Vagina (tissue), 2 donors: ENCODE results near the gene WDSUB1. TPM values are rescaled to one million over a fixed set of nuclear protein-coding genes. Genes with fewer than 3 reads are reported as not detected.

Source experiments
- DNase-seq, 2 donors: peaks; one replicate each; pipeline ENCODE4 v3.0.0-alpha.2; 2017; ENCODE audit errors: extremely low spot score in 2 of 2
- H3K27ac ChIP-seq: fragments of 200-600 bp; sonication (generic); one replicate; pipeline ENCODE4 v1.5.1; 2019
- H3K27me3 ChIP-seq: fragments of 200-600 bp; sonication (generic); one replicate; pipeline ENCODE4 v1.5.1; 2019
- H3K36me3 ChIP-seq, 2 donors: fragments of 200-600 bp; sonication (generic); one replicate each; pipeline ENCODE4 v1.5.1; 2017 to 2019
- H3K4me1 ChIP-seq: fragments of 200-600 bp; sonication (generic); one replicate; pipeline ENCODE4 v1.5.1; 2019
- H3K4me3 ChIP-seq, 2 donors: fragments of 200-600 bp; sonication (generic); 1 replicate in 1 of 2; 2 replicates in 1 of 2; pipeline ENCODE4 v1.5.1; 2016 to 2019
- H3K9me3 ChIP-seq: fragments of 200-600 bp; sonication (generic); one replicate; pipeline ENCODE4 v1.5.1; 2019
- CTCF ChIP-seq, 3 experiments: fragments of 450-650 bp in 2 of 3; fragments of 200-600 bp in 1 of 3; sonication (generic) in 1 of 3; IDR thresholded peaks; one replicate each; pipeline ENCODE4 v1.5.1; 2017 to 2019; ENCODE audit warnings: antibody characterized with exemption in 3 of 3, mild to moderate bottlenecking in 2 of 3, moderate library complexity in 2 of 3
- POLR2A ChIP-seq, 2 donors: fragments of 450-650 bp; IDR thresholded peaks; one replicate each; pipeline ENCODE4 v1.6.1; 2017; ENCODE audit warnings: antibody characterized with exemption in 2 of 2, mild to moderate bottlenecking in 2 of 2, moderate library complexity in 2 of 2
- POLR2AphosphoS5 ChIP-seq, 2 donors: sonication (generic); formaldehyde crosslinking; IDR thresholded peaks; one replicate each; pipeline ENCODE4 v1.9.0; 2017; ENCODE audit warnings: antibody characterized with exemption in 2 of 2, mild to moderate bottlenecking in 2 of 2, low read depth in 1 of 2; ENCODE audit not compliant: insufficient read depth in 1 of 2
- intact Hi-C: fragments of 100-400 bp; cut with DNase I; formaldehyde crosslinking; loops from one replicate; pipeline ENCODE4 v1.15.1; 2023
- total RNA-seq: library from RNA; depleted of rRNA; stranded (reverse); fragments of >200 nt; gene quantifications from one replicate; pipeline ENCODE4 v1.2.3, GENCODE V29; 2016

WDSUB1 gene
- total RNA-seq, 1 donor from 2014 or later = 2.2 TPM

GRCh38 chr2:159256159-159256558 is 30.3 kb downstream of the WDSUB1 start:
- no peaks in the 10 kb centered on the region for H3K27me3 ChIP-seq
- no peak for DNase-seq
- H3K4me3 ChIP-seq = no peak overlapping the region
- peaks cover under 1% of the 10 kb centered on the region for H3K4me1 ChIP-seq
- intact Hi-C loops = no loop called here
- H3K36me3 ChIP-seq = peaks cover 0 to 29% of the 10 kb centered on the region in 2 donors
- H3K9me3 ChIP-seq = no peaks in the 10 kb centered on the region
- TF ChIP-seq POLR2AphosphoS5 (IDR thresholded peaks at IDR 0.05; ENCODE audit: insufficient read depth in 1 of 2, low read depth in 1 of 2) = no peak
- TF ChIP-seq CTCF (IDR thresholded peaks at IDR 0.05) = no peak
- TF ChIP-seq POLR2A (IDR thresholded peaks at IDR 0.05) = no peak
- H3K27ac ChIP-seq = no peak overlapping the region

- H3K36me3 ChIP-seq = peaks cover 0 to 25% of the 10 kb centered on the region in 2 donors
- H3K4me1 ChIP-seq = peaks cover 18% of the 10 kb centered on the region
- no peak overlapping the region for H3K27ac ChIP-seq
- intact Hi-C loops = no loop called here
- H3K27me3 ChIP-seq = no peaks in the 10 kb centered on the region
- no peaks in the 10 kb centered on the region for H3K9me3 ChIP-seq
- TF ChIP-seq POLR2AphosphoS5 (IDR thresholded peaks at IDR 0.05; ENCODE audit: insufficient read depth in 1 of 2, low read depth in 1 of 2) (no peak), POLR2A (IDR thresholded peaks at IDR 0.05) (no peak), CTCF (IDR thresholded peaks at IDR 0.05) (no peak)
- H3K4me3 ChIP-seq = no peak overlapping the region
- DNase-seq = no peak
Observed at GRCh38 chr2:159252905-159253304, 33.6 kb downstream of the WDSUB1 start.

DNA sequence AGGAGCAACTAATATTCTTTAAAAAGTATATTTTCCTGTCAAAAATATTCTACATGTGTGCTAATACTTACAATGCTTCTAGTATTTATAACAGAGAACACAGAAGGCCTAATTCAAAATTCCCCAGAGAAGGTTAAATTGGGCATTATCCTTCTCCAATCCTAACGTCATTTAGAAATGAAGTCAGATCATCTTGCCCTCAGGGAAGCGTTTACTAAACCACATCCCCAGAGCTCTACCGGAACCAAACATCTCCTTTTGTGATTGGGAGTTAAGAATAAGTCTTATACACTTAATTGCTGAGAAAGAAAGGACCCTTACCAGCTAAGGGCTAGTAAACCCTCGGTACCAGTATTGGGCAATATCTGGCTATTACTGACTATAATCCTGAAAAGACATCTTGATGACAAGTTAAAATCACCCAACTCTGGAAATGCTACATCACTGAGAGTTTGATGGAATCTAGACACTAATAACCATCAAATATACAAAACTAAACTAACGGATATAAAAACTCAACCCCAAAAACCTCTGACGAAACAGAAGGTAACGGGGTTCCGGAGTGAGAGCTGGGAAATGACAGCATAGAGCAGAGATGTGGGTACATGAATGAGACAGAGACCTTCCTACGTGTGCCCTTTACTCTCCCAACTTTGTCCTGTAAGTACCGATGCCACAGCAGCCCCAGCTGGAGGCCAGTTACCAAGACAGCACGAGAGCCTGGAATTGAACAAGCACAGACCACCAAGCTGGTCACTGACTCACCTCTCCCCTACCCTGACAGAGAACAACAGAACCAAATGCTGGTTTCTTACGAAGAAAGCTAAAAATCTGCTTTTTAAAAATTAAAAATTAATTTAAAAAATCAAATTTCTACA is 35.0 kb downstream of the WDSUB1 start:
- Histone ChIP-seq H3K4me3 (no peak overlapping the region), H3K27ac (peak overlapping the region; percentile 16), H3K36me3 (peaks cover 0 to 15% of the 10 kb centered on the region in 2 donors), H3K4me1 (peaks cover 18% of the 10 kb centered on the region), H3K27me3 (no peaks in the 10 kb centered on the region), H3K9me3 (no peaks in the 10 kb centered on the region)
- intact Hi-C loops = no loop called here
- no peak for DNase-seq
- TF ChIP-seq POLR2AphosphoS5 (IDR thresholded peaks at IDR 0.05; ENCODE audit: insufficient read depth in 1 of 2, low read depth in 1 of 2) (no peak), CTCF (IDR thresholded peaks at IDR 0.05) (no peak), POLR2A (IDR thresholded peaks at IDR 0.05) (no peak)

DNA sequence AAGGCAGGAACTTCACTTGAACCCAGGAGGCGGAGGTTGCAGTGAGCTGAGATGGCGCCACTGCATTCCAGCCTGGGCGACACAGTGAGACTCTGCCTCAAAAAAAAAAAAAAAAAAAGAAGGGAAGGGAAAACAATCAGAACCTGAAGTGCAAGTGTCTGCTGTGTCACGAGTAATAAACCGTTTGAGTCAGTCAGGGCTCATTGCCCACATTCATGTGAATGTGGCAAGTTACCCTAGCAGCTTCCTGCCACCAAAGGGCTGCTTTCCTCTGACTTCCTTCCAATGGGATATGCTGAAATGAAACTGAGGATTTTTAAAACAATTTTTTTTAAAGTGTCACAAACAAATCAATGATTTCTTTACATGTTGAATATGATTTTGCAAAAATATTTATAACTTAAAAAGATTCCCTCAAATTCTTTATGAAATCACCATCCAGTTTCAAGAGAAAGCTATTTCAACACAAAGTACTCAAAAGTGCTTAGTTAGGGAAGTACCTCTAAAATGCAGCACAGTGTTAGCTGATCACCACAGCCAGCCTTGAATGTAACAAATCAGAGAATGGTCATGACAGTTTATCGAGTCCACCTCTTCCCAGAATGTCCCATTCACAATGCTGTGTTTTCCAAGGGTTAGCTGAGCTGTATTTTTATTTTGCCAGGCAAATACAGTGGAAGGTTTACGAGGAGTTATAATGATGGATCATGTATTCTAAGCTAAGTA is 36.4 kb downstream of the WDSUB1 start:
- Histone ChIP-seq H3K36me3 (peaks cover 0 to 12% of the 10 kb centered on the region in 2 donors), H3K4me3 (no peak overlapping the region), H3K4me1 (peaks cover 18% of the 10 kb centered on the region), H3K27ac (peak overlapping the region; percentile 80), H3K9me3 (no peaks in the 10 kb centered on the region), H3K27me3 (no peaks in the 10 kb centered on the region)
- intact Hi-C loops = no loop called here
- TF ChIP-seq POLR2A (IDR thresholded peaks at IDR 0.05) (no peak), POLR2AphosphoS5 (IDR thresholded peaks at IDR 0.05; ENCODE audit: insufficient read depth in 1 of 2, low read depth in 1 of 2) (peak in 1 of 2 donors; percentile 91), CTCF (IDR thresholded peaks at IDR 0.05) (no peak)
- DNase-seq = no peak
